Suppressor macrophage treated with lipopolysaccharide for 1 hour (primary cell): ENCODE measurements around the gene AKAP17A.
"Not testable (repeated sequence)": the region's sequence is repeated elsewhere in the genome, so short reads cannot be mapped to it uniquely, and the experiment has no call there.

Experiments
- DNase-seq, 3 donors: peaks; one replicate each; pipeline ENCODE4 v3.0.0-alpha.2; 2020 to 2022

Gene AKAP17A

DNA sequence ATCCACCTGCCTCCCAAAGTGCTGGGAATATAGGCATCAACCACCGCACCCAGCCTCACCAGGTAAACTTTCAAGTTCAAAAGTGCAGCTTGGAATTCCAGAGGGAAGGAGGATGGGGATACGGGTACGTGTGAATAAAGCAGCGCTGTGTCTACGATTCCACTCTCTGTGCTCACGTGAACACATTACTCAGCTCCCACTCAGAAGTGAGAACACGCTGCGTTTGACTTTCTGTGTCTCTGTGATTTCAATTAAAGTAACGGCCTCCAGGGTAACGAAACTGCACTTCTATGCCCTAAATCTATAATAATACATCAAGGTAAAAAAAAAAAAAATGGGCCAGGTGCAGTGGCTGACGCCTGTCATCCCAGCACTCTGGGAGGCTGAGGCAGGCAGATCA, 15.1 kb downstream of the AKAP17A start:
- no peak for DNase-seq

- DNase-seq: no peak
Measured at GRCh38 chrX:1609311-1609710, 17.9 kb downstream of the AKAP17A start.

DNA sequence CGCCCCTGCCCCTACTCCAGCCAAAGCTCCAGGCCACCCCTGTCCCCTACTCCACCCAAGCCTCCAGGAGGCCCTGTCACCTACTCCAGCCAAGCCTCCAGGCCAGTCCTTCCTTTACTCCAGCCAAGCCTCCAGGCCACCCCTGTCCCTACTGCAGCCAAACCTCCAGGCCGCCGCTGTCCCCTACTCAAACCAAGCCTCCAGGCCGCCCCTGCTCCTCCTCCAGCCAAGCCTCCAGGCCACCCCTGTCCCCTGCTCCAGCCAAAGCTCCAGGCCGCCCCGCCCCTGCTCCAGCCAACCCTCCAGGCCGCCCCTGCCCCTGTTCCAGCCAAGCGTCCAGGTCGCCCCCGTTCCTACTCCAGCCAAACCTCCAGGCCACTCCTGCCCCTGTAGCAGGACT, 18.4 kb downstream of the AKAP17A start:
- no peak for DNase-seq

DNA sequence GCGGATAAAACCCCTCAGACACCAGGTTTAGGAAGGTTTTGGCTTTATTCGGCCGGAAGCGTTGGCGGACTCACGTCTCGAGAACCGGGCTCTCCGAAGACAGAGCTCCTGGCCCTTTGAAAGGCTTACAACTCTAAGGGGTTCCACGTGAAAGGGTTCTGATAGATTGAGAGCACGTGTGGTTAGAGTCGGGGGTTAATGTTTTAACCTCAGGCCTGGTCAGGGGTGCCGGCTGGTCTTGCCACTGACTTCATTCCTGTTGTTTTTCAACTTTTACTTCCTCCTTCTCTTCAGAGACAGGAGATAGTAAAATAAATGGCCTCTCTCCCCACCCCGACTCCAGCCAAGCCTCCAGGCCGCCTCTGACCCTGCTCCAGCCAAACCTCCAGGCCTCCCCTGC, 18.8 kb downstream of the AKAP17A start:
- DNase-seq: no peak

DNA sequence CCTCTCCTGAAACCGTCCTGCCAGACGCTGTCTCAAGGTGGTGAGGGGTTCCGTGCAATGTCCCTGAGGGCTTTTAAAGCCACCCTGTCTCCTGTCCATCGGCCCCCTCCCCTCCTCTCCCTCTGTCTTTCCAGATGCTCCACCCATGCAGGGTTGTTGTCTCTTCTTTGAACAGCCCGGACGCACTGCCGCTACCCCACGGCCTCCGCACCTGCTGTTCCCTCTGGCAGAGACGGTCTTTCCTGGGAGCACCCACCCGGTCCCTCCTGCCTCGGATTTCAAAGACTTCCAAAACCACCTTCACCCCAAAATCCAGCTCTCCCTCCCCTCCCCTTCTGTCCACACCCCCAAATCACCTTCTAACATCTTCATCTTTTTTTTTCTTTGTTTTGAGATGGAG, 19.3 kb downstream of the AKAP17A start:
- no peak for DNase-seq

- DNase-seq: no peak
Measured at GRCh38 chrX:1612641-1613286, 21.4 kb downstream of the AKAP17A start.

DNA sequence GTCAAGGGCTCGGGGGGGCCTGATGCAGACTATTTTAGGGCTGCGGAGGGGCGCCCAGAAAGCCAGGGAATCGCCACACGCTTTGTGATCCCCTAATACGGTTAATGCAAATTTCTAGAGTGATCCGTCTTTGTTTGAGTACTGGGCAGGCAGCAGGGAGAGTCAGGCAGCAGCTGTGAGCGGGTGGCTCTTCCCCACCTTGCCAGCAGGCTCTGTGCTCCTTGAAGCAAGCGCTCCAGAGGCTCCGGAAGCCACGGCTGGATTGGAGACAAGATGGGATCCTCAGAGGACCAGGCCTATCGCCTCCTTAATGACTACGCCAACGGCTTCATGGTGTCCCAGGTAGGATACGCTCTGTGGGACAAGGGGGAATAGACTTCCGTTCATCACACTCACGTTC, 23.5 kb downstream of the AKAP17A start, which contains the start of gene ASMT:
Gene ASMT (plus strand): TSS at position 133 of the 400 bp plus-strand sequence. CDS start 141 bp downstream, at position 274.
- DNase-seq: no peak

DNA sequence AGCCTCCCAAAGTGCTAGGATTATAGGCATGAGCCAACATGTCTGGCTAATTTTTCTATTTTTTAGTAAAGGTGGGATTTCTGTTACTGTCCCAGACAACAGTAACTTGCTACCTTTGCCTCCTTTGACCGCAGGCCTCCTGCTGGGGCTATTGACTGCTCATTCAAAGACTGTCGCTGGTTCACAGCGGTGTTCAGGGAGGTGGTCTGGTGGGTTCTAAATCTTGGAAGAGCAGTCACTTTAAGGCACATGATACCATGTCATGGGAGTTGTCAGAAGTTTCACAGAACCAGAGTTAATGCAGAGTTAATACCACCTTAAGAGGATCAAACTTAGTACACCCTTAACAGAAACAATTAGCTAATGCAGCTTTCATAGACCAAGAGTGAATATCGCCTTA, 27.3 kb downstream of the AKAP17A start:
- DNase-seq: no peak

DNA sequence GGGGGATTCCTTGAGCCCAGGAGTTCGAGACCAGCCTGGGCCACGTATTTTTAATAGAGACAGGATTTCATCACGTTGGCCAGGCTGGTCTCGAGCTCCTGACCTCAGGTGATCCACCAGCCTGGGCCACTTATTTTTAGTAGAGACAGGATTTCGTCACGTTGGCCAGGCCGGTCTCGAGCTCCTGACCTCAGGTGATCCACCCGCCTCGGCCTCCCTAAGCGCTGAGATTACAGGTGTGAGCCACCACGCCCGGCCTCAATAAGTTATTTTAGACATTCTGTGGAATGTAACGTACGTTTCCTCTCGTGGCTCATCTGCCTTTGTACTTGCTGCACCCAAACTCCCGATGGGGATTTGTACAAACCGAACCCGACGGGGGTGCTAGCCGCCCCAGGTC, 32.3 kb downstream of the AKAP17A start:
- no peak for DNase-seq

GRCh38 chrX:1624158-1624860, 32.9 kb downstream of the AKAP17A start:
- DNase-seq: not testable (repeated sequence)

GRCh38 chrX:1624861-1625215, 33.4 kb downstream of the AKAP17A start:
- not testable (repeated sequence) for DNase-seq

DNA sequence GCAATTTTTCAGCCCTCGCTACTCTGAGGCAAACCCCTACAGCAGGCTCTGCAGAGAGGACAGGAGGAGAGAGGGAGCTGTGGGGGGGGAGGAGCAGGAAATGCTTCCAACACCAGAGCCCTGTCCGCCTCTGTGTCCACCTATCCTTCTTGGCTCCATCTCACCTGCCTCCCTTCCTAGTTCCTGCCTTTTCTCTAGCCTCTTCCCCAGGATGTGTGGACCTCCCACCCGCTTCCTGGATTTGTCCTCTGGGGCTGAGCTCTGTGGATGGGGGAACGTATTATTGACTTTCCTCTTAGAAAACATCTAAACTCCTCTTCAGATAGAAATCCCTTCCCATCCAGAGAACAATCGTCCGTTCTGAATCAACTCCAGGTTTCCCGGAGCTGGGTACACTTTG, 37.8 kb downstream of the AKAP17A start:
- DNase-seq: no peak

DNA sequence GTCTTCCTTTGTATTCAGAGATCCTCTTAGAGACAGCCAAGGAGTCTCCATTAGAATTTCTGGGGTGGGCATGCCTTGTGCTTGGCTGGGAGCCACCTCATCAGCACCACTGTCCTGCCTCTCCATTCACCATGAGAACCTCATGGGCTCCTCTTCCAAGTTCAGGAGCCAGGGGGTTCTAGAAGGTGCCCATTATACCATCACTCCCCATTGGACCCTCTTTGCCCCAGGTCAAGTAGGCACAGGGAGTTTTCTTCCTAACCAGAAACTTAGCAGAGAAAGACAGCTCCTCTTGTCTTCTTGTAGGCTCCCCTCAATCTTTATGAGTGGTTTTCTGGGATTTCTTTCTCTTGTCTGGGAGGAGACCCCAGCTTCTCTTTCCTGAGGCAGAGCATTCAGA, 54.6 kb downstream of the AKAP17A start:
- no peak for DNase-seq

DNA sequence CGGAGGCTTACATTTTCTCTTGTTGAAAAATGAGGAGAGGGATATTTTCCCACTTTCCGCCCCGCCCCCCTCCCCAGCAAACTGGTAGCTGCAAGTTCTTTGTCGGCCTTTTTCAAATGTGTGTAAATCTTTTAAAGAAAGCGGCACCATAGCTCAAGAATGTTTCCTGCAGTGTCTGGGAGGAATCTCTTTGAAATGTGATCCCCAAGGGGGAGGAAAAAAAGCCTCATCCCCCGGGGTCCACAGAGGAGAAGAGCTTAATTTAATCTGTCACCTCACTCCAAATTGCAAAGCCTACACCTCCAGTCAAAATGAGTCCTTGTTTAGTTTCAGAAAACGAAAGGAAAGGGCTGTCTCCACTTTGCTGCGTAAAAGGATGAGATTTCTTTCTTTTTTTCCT, 58.2 kb downstream of the AKAP17A start:
- no peak for DNase-seq
